LNCaP clone FGC (cell line): ENCODE data around the gene ZNF331.

Source experiments
- DNase-seq: peaks from one replicate; pipeline ENCODE4 v3.0.0-alpha.2; 2011; ENCODE audit warnings: low read depth
- H3K4me3 ChIP-seq: 2 replicates; pipeline ENCODE4 v1.5.1; 2011; ENCODE audit warnings: mild to moderate bottlenecking, low read depth, low read length, control low read depth
- TF ChIP-seq, protein P1 (sequence below): IDR thresholded peaks from 2 replicates; pipeline ENCODE4 v1.5.1; 2012; ENCODE audit warnings: mild to moderate bottlenecking; ENCODE audit not compliant: control insufficient read depth, insufficient read depth; ENCODE audit errors: extremely low read depth

The ZNF331 gene

DNA sequence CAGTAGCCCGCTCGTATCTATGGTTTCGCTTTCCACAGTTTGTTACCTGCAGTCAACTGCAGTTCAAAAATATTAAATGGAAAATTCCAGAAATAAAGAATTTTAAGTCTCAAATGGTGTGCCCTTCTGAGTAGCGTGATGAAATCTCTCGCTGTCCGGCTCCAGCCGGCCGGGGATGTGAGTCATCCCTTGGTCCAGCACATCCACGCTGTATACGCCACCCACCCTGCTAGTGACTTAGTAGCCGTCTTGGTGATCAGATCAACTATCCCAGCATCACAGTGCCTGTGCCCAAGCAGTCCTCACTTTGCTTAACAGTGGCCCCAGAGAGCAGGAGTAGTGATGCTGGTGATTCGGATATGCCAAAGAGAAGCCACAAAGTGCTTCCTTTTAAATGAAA lies 40.0 kb downstream of the ZNF331 start:
- no peak overlapping the region for H3K4me3 ChIP-seq
- no peak for DNase-seq
- TF ChIP-seq, protein P1, sequence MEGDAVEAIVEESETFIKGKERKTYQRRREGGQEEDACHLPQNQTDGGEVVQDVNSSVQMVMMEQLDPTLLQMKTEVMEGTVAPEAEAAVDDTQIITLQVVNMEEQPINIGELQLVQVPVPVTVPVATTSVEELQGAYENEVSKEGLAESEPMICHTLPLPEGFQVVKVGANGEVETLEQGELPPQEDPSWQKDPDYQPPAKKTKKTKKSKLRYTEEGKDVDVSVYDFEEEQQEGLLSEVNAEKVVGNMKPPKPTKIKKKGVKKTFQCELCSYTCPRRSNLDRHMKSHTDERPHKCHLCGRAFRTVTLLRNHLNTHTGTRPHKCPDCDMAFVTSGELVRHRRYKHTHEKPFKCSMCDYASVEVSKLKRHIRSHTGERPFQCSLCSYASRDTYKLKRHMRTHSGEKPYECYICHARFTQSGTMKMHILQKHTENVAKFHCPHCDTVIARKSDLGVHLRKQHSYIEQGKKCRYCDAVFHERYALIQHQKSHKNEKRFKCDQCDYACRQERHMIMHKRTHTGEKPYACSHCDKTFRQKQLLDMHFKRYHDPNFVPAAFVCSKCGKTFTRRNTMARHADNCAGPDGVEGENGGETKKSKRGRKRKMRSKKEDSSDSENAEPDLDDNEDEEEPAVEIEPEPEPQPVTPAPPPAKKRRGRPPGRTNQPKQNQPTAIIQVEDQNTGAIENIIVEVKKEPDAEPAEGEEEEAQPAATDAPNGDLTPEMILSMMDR, result no peak

DNA sequence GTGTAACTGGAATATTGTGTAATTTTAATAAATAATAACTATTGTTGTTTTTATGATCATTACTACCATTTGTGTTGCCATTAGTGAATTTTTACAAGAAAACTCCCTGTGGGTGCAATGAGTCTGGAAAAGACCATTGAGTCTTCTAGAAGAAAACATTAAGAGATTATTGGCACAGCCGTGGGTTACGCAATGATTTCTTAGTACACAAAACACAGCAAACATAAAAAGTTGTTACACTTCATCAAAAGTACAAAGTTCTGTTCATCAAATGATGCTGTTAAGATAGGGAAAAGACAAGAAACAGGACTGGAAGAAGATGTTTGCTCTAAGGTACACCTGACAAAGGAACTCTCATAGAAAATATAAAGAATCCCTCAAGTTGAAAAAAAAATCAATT lies 41.6 kb downstream of the ZNF331 start:
- TF ChIP-seq, protein P1, result no peak
- DNase-seq, result no peak
- H3K4me3 ChIP-seq, result no peak overlapping the region

DNA sequence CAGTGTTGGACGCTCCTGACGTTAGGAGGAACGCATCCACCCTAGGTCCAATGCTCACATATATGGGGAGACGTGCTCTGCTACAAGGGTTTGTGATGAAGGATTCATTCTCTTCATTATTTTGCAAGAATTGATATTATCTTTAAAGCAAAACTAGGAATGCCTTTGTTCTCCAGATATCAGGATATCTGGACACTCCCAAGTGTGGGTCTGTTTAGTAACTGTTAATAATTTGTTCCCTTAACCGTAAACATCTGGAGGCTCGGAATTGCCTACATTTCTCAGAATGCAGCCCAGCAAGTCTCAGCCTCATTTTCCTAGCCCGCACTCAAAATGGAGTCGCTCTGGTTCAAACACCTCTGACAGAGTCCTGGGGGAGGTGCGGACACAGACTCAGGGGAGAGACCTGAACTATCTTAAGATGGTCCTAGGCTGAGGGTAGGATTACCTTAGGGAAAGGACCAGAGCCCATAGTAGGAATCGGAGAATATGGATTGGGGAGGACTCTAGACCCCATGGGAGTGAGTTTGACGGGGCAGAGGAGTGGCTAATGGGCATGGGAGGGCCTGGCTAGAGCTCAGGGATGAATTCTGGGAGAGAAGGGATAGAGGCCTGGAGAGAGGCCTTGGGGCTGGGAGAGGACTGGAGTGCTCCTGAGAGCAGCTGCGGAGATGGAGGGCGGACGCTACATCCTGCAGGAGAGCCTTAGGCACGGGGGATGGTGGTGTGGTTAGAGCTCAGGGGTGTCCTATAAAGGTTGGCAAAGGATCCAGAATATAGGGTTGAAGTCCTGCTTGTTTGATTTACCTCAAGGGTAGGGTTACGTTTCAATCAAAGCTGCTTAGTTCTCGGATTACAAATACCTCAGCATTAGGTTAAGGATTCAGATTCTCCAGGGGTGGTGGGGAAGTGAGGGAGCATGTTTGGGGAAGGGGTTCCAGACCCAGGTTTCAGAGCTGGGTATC lies 43.2 kb downstream of the ZNF331 start:
- TF ChIP-seq, protein P1, result no peak
- H3K4me3 ChIP-seq, result no peak overlapping the region
- no peak for DNase-seq

DNA sequence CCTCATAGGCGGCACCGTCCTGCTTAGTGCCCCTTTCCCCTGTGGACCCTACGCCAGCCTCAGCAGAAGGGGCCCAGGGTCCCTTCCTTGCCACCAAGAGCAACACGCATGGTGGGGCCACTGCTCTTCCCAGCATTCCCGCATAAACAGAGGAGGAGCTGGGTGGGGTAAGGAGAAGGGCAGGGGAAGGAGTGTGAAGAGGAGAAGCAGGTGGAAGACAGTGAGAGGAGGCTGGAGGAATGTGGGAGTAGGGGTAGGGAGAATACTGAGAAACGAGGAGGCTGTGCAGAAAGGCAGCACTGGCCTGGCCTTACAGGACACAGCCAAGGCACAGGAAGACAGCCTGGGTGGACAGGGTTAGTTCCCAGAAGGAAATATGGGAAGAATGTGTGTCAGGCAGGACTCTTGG lies 43.9 kb downstream of the ZNF331 start:
- TF ChIP-seq, protein P1, result no peak
- no peak for DNase-seq
- no peak overlapping the region for H3K4me3 ChIP-seq

DNA sequence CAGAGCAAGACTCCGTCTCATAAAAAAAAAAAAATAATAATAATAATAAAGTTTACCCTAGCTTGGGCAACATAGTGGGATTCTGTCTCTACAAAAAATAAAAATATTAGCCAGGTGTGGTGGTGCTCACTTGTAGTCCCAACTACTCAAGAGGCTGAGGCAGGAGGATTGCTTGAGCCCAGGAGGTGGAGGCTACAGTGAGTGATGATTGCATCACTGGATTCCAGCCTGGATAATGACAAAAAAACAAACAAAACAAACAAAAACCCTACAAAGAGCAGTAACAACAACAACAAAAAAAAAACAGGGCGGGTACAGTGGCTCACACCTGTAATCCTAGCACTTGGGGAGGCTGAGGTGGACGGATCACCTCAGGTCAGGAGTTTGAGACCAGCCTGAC lies 45.2 kb downstream of the ZNF331 start:
- TF ChIP-seq, protein P1, result no peak

DNA sequence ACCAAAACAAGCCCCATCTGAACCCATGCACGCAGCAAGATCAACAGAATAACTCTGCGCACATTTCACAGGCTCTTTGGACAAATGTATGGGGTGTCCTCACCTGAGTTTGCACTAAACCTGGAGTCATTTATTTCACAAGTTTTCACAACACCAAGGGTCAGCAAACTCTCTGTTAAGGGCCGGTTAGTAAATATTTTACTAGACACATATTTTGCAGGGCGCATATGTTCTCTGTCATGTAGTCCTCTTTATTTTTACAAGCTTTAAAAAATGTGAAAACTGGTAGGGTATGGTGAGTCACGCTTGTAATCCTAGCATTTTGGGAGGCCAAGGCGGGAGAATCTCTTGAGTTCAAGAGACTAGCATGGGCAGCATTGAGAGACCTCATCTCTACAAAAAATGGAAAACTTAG lies 48.3 kb downstream of the ZNF331 start:
- H3K4me3 ChIP-seq, result no peak overlapping the region
- TF ChIP-seq, protein P1, result no peak
- no peak for DNase-seq

More for the DNA sequence above, 45.2 kb downstream of the ZNF331 start:
- H3K4me3 ChIP-seq, result no peak overlapping the region
- no peak for DNase-seq
